Measurements from ENCODE around the gene NSUN3.

DNA sequence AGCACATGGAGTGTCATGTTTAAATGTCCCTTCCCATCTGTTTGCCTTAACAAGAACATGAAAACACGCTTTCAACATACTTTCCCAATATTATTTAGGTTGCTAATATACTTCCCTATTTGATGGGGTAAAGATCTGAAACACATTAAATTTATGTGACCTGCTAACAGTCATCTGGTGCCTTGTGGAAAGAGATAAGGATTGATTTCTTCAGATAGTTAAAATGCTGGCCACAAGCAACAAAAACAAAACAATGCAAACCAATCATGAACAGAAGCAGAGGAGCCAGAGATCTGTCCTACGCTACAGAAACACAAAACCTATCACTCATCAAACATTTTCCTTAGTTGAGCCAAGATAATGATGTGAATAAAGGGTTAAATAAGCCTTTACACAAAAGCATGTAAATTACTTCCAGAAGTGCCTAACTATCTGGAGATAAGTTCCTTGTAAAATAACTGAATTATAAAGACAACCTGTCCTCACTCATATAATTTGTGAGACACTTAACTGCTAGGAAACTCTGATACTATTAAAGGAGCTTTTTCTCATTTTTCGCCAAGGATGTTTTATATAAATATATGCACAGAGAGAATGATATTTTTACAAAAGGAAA, 109.9 kb downstream of the NSUN3 start:
- TF ChIP-seq, protein P1, sequence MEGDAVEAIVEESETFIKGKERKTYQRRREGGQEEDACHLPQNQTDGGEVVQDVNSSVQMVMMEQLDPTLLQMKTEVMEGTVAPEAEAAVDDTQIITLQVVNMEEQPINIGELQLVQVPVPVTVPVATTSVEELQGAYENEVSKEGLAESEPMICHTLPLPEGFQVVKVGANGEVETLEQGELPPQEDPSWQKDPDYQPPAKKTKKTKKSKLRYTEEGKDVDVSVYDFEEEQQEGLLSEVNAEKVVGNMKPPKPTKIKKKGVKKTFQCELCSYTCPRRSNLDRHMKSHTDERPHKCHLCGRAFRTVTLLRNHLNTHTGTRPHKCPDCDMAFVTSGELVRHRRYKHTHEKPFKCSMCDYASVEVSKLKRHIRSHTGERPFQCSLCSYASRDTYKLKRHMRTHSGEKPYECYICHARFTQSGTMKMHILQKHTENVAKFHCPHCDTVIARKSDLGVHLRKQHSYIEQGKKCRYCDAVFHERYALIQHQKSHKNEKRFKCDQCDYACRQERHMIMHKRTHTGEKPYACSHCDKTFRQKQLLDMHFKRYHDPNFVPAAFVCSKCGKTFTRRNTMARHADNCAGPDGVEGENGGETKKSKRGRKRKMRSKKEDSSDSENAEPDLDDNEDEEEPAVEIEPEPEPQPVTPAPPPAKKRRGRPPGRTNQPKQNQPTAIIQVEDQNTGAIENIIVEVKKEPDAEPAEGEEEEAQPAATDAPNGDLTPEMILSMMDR (conservative IDR thresholded peaks at IDR 0.05): no peak
- TF ChIP-seq ZFX (IDR thresholded peaks at IDR 0.05): no peak
